ENCODE results near the gene AHNAK2. TPM values are rescaled to one million over a fixed set of nuclear protein-coding genes. Genes with fewer than 3 reads are reported as not detected.
A peak's percentile ranks its signal among the peaks of the same experiment; 100 is the strongest.

Gene AHNAK2
- total and polyA plus RNA-seq, 9 of the 15 experiments (the other 6 are each of a cell fraction or from before 2014, with no cell fraction given), result 0.04 to 0.09 (median 0.04) TPM; not detected in 6

DNA sequence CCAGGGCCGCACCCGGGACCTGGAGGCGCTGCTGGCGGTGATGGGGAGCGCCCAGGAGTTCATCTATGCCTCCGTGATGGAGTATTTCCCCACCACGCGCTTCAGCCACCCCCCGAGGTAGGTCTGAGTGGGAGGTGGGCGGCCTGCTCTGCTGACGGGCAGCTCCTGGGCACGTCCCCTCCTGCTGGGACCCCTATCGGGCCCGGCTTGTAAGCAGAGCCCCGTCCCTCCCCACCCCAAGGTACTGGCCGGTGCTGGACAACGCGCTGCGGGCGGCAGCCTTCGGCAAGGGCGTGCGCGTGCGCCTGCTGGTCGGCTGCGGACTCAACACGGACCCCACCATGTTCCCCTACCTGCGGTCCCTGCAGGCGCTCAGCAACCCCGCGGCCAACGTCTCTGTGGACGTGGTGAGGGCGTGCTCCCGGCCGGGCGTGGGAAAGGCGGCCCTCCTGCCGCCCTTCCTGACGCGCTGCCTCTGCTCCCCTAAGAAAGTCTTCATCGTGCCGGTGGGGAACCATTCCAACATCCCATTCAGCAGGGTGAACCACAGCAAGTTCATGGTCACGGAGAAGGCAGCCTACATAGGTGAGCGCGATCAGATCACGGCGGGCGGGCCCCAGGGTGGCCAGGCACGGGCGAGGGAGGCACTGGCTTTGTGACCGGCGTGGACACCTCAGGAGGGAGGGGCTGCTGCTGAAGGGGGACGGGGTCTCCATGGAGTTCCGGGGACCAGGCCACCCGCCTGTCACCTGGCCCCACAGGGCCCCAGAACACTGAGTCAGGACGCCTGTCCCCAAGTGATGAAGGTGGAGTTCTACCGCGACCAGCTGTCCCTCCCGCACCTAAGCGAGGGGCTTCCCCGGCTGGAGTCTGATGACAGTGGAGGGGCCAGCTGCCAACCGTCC is 46.2 kb downstream of the AHNAK2 start:
- Histone ChIP-seq H3K27ac (ENCODE audit: extremely low read depth, low read depth, low read length) (no peak overlapping the region), H3K9me1 (ENCODE audit: control insufficient read depth, insufficient read depth, low read length) (no peaks in the 10 kb centered on the region), H2AFZ (ENCODE audit: low read depth, low read length) (no peak overlapping the region), H4K20me1 (replicated peaks; ENCODE audit: control insufficient read depth, insufficient read depth, low read length) (no peaks in the 10 kb centered on the region), H3K36me3 (ENCODE audit: control insufficient read depth, insufficient read depth, low read length) (no peaks in the 10 kb centered on the region), H3K9ac (ENCODE audit: insufficient read depth in 1 of 2, low read depth in 2 of 2, low read length in 2 of 2) (no peak overlapping the region), H3K9me3 (replicated peaks; ENCODE audit: control insufficient read depth, insufficient read depth, low read depth, low read length) (no peaks in the 10 kb centered on the region), H3K27me3 (ENCODE audit: control insufficient read depth in 2 of 2, insufficient read depth in 2 of 2, low read length in 2 of 2) (peaks cover 0 to 18% of the 10 kb centered on the region in 2 experiments; a peak in 3 of 5 replicates), H3K79me2 (ENCODE audit: control insufficient read depth, insufficient read depth, low read length) (no peaks in the 10 kb centered on the region), H3K4me3 (no peak overlapping the region), H3K4me2 (ENCODE audit: insufficient read depth, low read length) (no peak overlapping the region), H3K4me1 (replicated peaks in 1 of 2; ENCODE audit: control insufficient read depth in 2 of 2, insufficient read depth in 2 of 2, low read length in 2 of 2) (peaks cover 0 to 41% of the 10 kb centered on the region in 2 experiments; a peak in 2 of 5 replicates)
- 51% methylated on average over 21 of the region's 64 CpGs for WGBS (ENCODE audit: insufficient coverage, low coverage, missing lambda C conversion rate)
- CTCF ChIA-PET (ENCODE audit: low intra/inter-chr PET ratio), result no interaction called here
- in situ Hi-C loops (cut with MboI), result no loop called here
- ATAC-seq, result no peak
- POLR2A ChIA-PET, result interaction anchor here (0.6 kb wide), 1 partner anchor 25 kb away, joined by 3 read pairs; no protein-coding TSS in a partner anchor
- DNase-seq (ENCODE audit: extremely low read depth in 1 of 4, low spot score in 3 of 4), result peak in 1 of 4 experiments; percentile 2
- no peak for FAIRE-seq
- no TSS peak for BruUV-seq (replicated peaks)
- intact Hi-C loops (cut with micrococcal nuclease), result no loop called here
- TF ChIP-seq ZBTB5 (IDR thresholded peaks at IDR 0.05) (no peak), ARID4B (CRISPR knock-in tag; IDR thresholded peaks at IDR 0.05) (no peak), MAZ (CRISPR knock-in tag; conservative IDR thresholded peaks at IDR 0.05 in 1 of 2, IDR thresholded peaks at IDR 0.05 in 1 of 2) (no peak), CCNT2 (IDR thresholded peaks at IDR 0.05; ENCODE audit: borderline replicate concordance, extremely low read depth, insufficient read length, low read depth, low read length) (no peak), SIN3B (IDR thresholded peaks at IDR 0.05; ENCODE audit: low read depth) (no peak), HDGF (IDR thresholded peaks at IDR 0.05) (no peak), E2F6 (IDR thresholded peaks at IDR 0.05; ENCODE audit: borderline replicate concordance in 1 of 2, extremely low read depth in 1 of 2, insufficient read depth in 1 of 2, insufficient read length in 1 of 2, low read depth in 1 of 2, low read length in 1 of 2, poor library complexity in 1 of 2, severe bottlenecking in 1 of 2) (no peak), SIRT6 (IDR thresholded peaks at IDR 0.05; ENCODE audit: low read depth, low read length) (no peak)
- TF ChIP-seq, protein P1, sequence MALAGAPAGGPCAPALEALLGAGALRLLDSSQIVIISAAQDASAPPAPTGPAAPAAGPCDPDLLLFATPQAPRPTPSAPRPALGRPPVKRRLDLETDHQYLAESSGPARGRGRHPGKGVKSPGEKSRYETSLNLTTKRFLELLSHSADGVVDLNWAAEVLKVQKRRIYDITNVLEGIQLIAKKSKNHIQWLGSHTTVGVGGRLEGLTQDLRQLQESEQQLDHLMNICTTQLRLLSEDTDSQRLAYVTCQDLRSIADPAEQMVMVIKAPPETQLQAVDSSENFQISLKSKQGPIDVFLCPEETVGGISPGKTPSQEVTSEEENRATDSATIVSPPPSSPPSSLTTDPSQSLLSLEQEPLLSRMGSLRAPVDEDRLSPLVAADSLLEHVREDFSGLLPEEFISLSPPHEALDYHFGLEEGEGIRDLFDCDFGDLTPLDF (CRISPR knock-in tag; IDR thresholded peaks at IDR 0.05), result no peak

Measured in K562 (cell line).